ENCODE results near the gene CHRNA4. TPM values are rescaled to one million over a fixed set of nuclear protein-coding genes. Genes with fewer than 3 reads are reported as not detected.

The CHRNA4 gene
- total RNA-seq, 3 donors from 2014 or later (not counting 1 experiment from before 2014, with no cell fraction given): not detected

- 15% methylated on average over 20 of the region's 20 CpGs for WGBS (ENCODE audit: insufficient coverage)
- no peak overlapping the region for H3K27ac Mint-ChIP-seq
Measured at GRCh38 chr20:63295846-63296245, 65.3 kb downstream of the CHRNA4 start.

DNA sequence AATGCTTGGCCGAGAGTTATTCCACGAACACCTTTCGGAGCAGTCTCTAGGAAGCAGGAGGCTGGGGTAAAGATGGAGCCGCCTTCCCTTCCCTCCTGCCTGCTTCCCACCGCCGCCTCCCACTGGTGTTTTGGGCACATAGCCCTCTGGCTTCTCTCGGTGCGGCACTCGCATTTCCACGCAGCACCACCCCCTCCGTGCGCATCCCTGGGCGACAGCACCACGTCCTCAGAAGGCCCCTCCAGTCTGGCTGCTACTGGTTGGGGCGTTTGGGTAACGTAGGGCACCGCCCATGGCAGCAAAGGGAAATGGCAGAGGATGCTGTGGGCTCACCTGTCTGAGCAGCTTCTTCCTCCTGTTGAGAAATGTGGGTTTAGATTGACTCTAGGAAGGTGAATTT is 65.7 kb downstream of the CHRNA4 start:
- Histone ChIP-seq H3K36me3 (ENCODE audit: control insufficient read depth, insufficient read depth, low read length) (no peaks in the 10 kb centered on the region), H3K27me3 (ENCODE audit: control insufficient read depth, insufficient read depth, low read length) (no peaks in the 10 kb centered on the region), H3K27ac (ENCODE audit: low read length) (no peak overlapping the region), H3K4me1 (ENCODE audit: control insufficient read depth, insufficient read depth, low read length) (peaks cover 5% of the 10 kb centered on the region), H3K4me3 (ENCODE audit: low read length) (no peak overlapping the region), H3K9me3 (ENCODE audit: control insufficient read depth, insufficient read depth, low read length) (no peaks in the 10 kb centered on the region)
- TF ChIP-seq CTCF (IDR thresholded peaks at IDR 0.05): no peak
- no peaks in the 10 kb centered on the region for H3K36me3 Mint-ChIP-seq
- ATAC-seq (no peak), DNase-seq (peak in 1 of 2 donors; percentile 47)
- intact Hi-C loops (cut with micrococcal nuclease): no loop called here
- no peak overlapping the region for H3K4me3 Mint-ChIP-seq
- no peak overlapping the region for H3K27ac Mint-ChIP-seq
- H3K27me3 Mint-ChIP-seq (ENCODE audit: low read depth in 2 of 2): peaks cover 4 to 8% of the 10 kb centered on the region in 2 donors
- 32% methylated on average over 17 of the region's 17 CpGs for WGBS (ENCODE audit: insufficient coverage)
- no peaks in the 10 kb centered on the region for H3K9me3 Mint-ChIP-seq
- H3K4me1 Mint-ChIP-seq: no peaks in the 10 kb centered on the region

More at GRCh38 chr20:63295846-63296245, 65.3 kb downstream of the CHRNA4 start:
- no peak overlapping the region for H3K27ac ChIP-seq (ENCODE audit: low read length)
- H3K27me3 ChIP-seq (ENCODE audit: control insufficient read depth, insufficient read depth, low read length): no peaks in the 10 kb centered on the region
- Mint-ChIP-seq H3K4me3 (no peak overlapping the region), H3K36me3 (no peaks in the 10 kb centered on the region), H3K9me3 (no peaks in the 10 kb centered on the region), H3K27me3 (ENCODE audit: low read depth in 2 of 2) (peaks cover 8% of the 10 kb centered on the region in 2 donors), H3K4me1 (no peaks in the 10 kb centered on the region)
- DNase-seq (no peak), ATAC-seq (no peak)
- H3K9me3 ChIP-seq (ENCODE audit: control insufficient read depth, insufficient read depth, low read length): no peaks in the 10 kb centered on the region
- no peaks in the 10 kb centered on the region for H3K36me3 ChIP-seq (ENCODE audit: control insufficient read depth, insufficient read depth, low read length)
- no peak overlapping the region for H3K4me3 ChIP-seq (ENCODE audit: low read length)
- intact Hi-C loops (cut with micrococcal nuclease): no loop called here
- peaks cover 5% of the 10 kb centered on the region for H3K4me1 ChIP-seq (ENCODE audit: control insufficient read depth, insufficient read depth, low read length)
- TF ChIP-seq CTCF (IDR thresholded peaks at IDR 0.05): no peak

DNA sequence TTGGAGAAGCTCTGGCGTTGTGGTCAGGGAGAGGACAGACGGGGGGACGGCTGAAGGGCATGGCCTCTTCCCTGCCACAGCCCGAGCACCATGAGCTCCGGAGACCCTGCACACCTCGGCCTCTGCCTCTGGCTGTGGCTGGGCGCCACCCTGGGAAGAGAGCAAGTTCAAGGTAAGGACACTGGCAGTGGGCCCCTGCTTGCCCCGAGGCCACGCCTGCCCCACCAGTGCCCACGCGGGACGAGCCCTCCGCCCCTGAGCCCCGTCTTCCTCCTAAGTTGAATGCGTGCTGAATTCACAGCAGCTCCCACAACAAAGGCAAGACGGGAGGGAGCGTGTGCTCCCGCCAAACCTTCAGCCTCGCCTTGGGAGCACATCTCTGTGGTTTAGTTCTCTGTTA is 66.1 kb downstream of the CHRNA4 start:
- H3K9me3 ChIP-seq (ENCODE audit: control insufficient read depth, insufficient read depth, low read length): no peaks in the 10 kb centered on the region
- H3K27ac Mint-ChIP-seq: no peak overlapping the region
- intact Hi-C loops (cut with micrococcal nuclease): no loop called here
- no peaks in the 10 kb centered on the region for H3K36me3 Mint-ChIP-seq
- ATAC-seq: no peak
- H3K9me3 Mint-ChIP-seq: no peaks in the 10 kb centered on the region
- TF ChIP-seq CTCF (IDR thresholded peaks at IDR 0.05): no peak
- H3K27me3 Mint-ChIP-seq (ENCODE audit: low read depth in 2 of 2): peaks cover 0 to 8% of the 10 kb centered on the region in 2 donors
- no peaks in the 10 kb centered on the region for H3K27me3 ChIP-seq (ENCODE audit: control insufficient read depth, insufficient read depth, low read length)
- no peak overlapping the region for H3K27ac ChIP-seq (ENCODE audit: low read length)
- H3K4me3 ChIP-seq (ENCODE audit: low read length): no peak overlapping the region
- no peaks in the 10 kb centered on the region for H3K4me1 Mint-ChIP-seq
- H3K4me1 ChIP-seq (ENCODE audit: control insufficient read depth, insufficient read depth, low read length): peaks cover 5% of the 10 kb centered on the region
- H3K36me3 ChIP-seq (ENCODE audit: control insufficient read depth, insufficient read depth, low read length): no peaks in the 10 kb centered on the region
- DNase-seq: no peak
- WGBS (ENCODE audit: insufficient coverage): 50% methylated on average over 19 of the region's 19 CpGs
- H3K4me3 Mint-ChIP-seq: no peak overlapping the region

- no peak overlapping the region for H3K27ac Mint-ChIP-seq
Measured at GRCh38 chr20:63294536-63294900, 66.6 kb downstream of the CHRNA4 start.

More at GRCh38 chr20:63294536-63294900, 66.6 kb downstream of the CHRNA4 start:
- WGBS (ENCODE audit: insufficient coverage): 85% methylated on average over 12 of the region's 12 CpGs
- Mint-ChIP-seq H3K9me3 (no peaks in the 10 kb centered on the region), H3K4me1 (no peaks in the 10 kb centered on the region), H3K4me3 (no peak overlapping the region), H3K36me3 (no peaks in the 10 kb centered on the region), H3K27me3 (ENCODE audit: low read depth in 2 of 2) (peaks cover 0 to 8% of the 10 kb centered on the region in 2 donors)
- Histone ChIP-seq H3K9me3 (ENCODE audit: control insufficient read depth, insufficient read depth, low read length) (no peaks in the 10 kb centered on the region), H3K27ac (ENCODE audit: low read length) (no peak overlapping the region), H3K27me3 (ENCODE audit: control insufficient read depth, insufficient read depth, low read length) (no peaks in the 10 kb centered on the region), H3K4me3 (ENCODE audit: low read length) (no peak overlapping the region), H3K4me1 (ENCODE audit: control insufficient read depth, insufficient read depth, low read length) (peaks cover 5% of the 10 kb centered on the region), H3K36me3 (ENCODE audit: control insufficient read depth, insufficient read depth, low read length) (no peaks in the 10 kb centered on the region)
- no peak for ATAC-seq
- no peak for DNase-seq
- TF ChIP-seq CTCF (IDR thresholded peaks at IDR 0.05): no peak
- intact Hi-C loops (cut with micrococcal nuclease): no loop called here

All from natural killer cell (primary cell).